H9 (cell line): ENCODE measurements around the gene TTC28. TPM values are rescaled to one million over a fixed set of nuclear protein-coding genes. Genes with fewer than 3 reads are reported as not detected.

Experiments used
- DNase-seq: peaks from one replicate; pipeline ENCODE4 v3.0.0-alpha.2; 2017
- H2AFZ ChIP-seq: one replicate; pipeline ENCODE4 v1.6.1; 2013; ENCODE audit warnings: mild to moderate bottlenecking, low read length, control low read depth, moderate library complexity
- H2AK5ac ChIP-seq: 2 replicates; pipeline ENCODE4 v1.6.1; 2013; ENCODE audit warnings: low read length, control low read depth, mixed read lengths; ENCODE audit not compliant: insufficient read length
- H2BK120ac ChIP-seq: one replicate; pipeline ENCODE4 v1.6.1; 2013; ENCODE audit warnings: low read depth, mild to moderate bottlenecking, low read length, control low read depth, inconsistent platforms; ENCODE audit not compliant: poor library complexity, severe bottlenecking
- H2BK12ac ChIP-seq: 2 replicates; pipeline ENCODE4 v1.6.1; 2013; ENCODE audit warnings: low read length, control low read depth, mixed read lengths, low read depth; ENCODE audit not compliant: insufficient read length
- H2BK15ac ChIP-seq: 2 replicates; pipeline ENCODE4 v1.6.1; 2013; ENCODE audit warnings: low read depth, low read length, control low read depth
- H2BK20ac ChIP-seq: one replicate; pipeline ENCODE4 v1.6.1; 2013; ENCODE audit warnings: low read depth, mild to moderate bottlenecking, low read length, control low read depth, inconsistent platforms; ENCODE audit not compliant: poor library complexity, severe bottlenecking
- H2BK5ac ChIP-seq: 2 replicates; pipeline ENCODE4 v1.6.1; 2013; ENCODE audit warnings: low read length, control low read depth, mixed read lengths; ENCODE audit not compliant: insufficient read length
- H3K14ac ChIP-seq: 2 replicates; pipeline ENCODE4 v1.6.1; 2013; ENCODE audit warnings: low read length, control low read depth; ENCODE audit not compliant: insufficient read depth
- H3K18ac ChIP-seq: 2 replicates; pipeline ENCODE4 v1.6.1; 2013; ENCODE audit warnings: low read depth, mild to moderate bottlenecking, mixed read lengths, low read length, control low read depth; ENCODE audit not compliant: insufficient read length
- H3K23ac ChIP-seq: 2 replicates; pipeline ENCODE4 v1.6.1; 2013; ENCODE audit warnings: low read length, control low read depth, mixed read lengths, low read depth; ENCODE audit not compliant: insufficient read length
- H3K23me2 ChIP-seq: 2 replicates; pipeline ENCODE4 v1.6.1; 2013; ENCODE audit warnings: low read depth, mild to moderate bottlenecking, mixed read lengths, low read length, control low read depth; ENCODE audit not compliant: insufficient read length, poor library complexity, severe bottlenecking
- H3K27ac ChIP-seq: 2 replicates; pipeline ENCODE4 v1.5.1; 2013; ENCODE audit warnings: low read length, control low read depth, mixed read lengths, low read depth; ENCODE audit not compliant: insufficient read length
- H3K27me3 ChIP-seq: 2 replicates; pipeline ENCODE4 v1.6.1; 2013; ENCODE audit warnings: low read length, control low read depth, inconsistent platforms; ENCODE audit not compliant: insufficient read depth
- H3K4ac ChIP-seq: 2 replicates; pipeline ENCODE4 v1.6.1; 2013; ENCODE audit warnings: low read depth, mild to moderate bottlenecking, control low read depth, inconsistent platforms, low read length, moderate library complexity
- H3K4me1 ChIP-seq: 2 replicates; pipeline ENCODE4 v1.6.1; 2013; ENCODE audit warnings: low read length, control low read depth, inconsistent platforms; ENCODE audit not compliant: insufficient read depth
- H3K4me2 ChIP-seq: 2 replicates; pipeline ENCODE4 v1.6.1; 2013; ENCODE audit warnings: low read length, control low read depth, mixed read lengths; ENCODE audit not compliant: insufficient read length, insufficient read depth
- H3K56ac ChIP-seq: 2 replicates; pipeline ENCODE4 v1.6.1; 2013; ENCODE audit warnings: low read depth, mild to moderate bottlenecking, mixed read lengths, low read length, control low read depth; ENCODE audit not compliant: insufficient read length
- H3K79me1 ChIP-seq: 2 replicates; pipeline ENCODE4 v1.6.1; 2013; ENCODE audit warnings: low read depth, mild to moderate bottlenecking, moderate library complexity, low read length, control low read depth, inconsistent platforms; ENCODE audit not compliant: insufficient read depth, poor library complexity, severe bottlenecking
- H3K79me2 ChIP-seq: 2 replicates; pipeline ENCODE4 v1.6.1; 2013; ENCODE audit warnings: low read length, control low read depth, inconsistent platforms; ENCODE audit not compliant: insufficient read depth
- H3K9ac ChIP-seq: 2 replicates; pipeline ENCODE4 v1.6.1; 2013; ENCODE audit warnings: low read length, control low read depth, mixed read lengths; ENCODE audit not compliant: insufficient read length; ENCODE audit errors: extremely low read depth
- H3K9me3 ChIP-seq: one replicate; pipeline ENCODE4 v1.6.1; 2013; ENCODE audit warnings: low read depth, low read length, inconsistent platforms; ENCODE audit not compliant: control insufficient read depth
- H3T11ph ChIP-seq: one replicate; pipeline ENCODE4 v1.6.1; 2013; ENCODE audit warnings: mild to moderate bottlenecking, low read length, control low read depth, inconsistent platforms
- H4K20me1 ChIP-seq: one replicate; pipeline ENCODE4 v1.6.1; 2013; ENCODE audit not compliant: control insufficient read depth, insufficient read length, insufficient read depth
- H4K5ac ChIP-seq: 2 replicates; pipeline ENCODE4 v1.6.1; 2013; ENCODE audit warnings: low read depth, mild to moderate bottlenecking, mixed read lengths, low read length, control low read depth; ENCODE audit not compliant: insufficient read length
- H4K8ac ChIP-seq: replicated peaks from 2 replicates; pipeline ENCODE4 v1.6.1; 2013; ENCODE audit warnings: low read length, control low read depth, mixed read lengths, low read depth; ENCODE audit not compliant: insufficient read length
- H4K91ac ChIP-seq: 2 replicates; pipeline ENCODE4 v1.6.1; 2013; ENCODE audit warnings: low read depth, mild to moderate bottlenecking, moderate library complexity, mixed read lengths, low read length, control low read depth; ENCODE audit not compliant: insufficient read length
- H3K27ac Mint-ChIP-seq, 3 experiments: 2 replicates in 2 of 3; 3 replicates in 1 of 3; pipeline ENCODE4 v1.8.0; 2020 to 2021; ENCODE audit warnings: mixed read lengths in 3 of 3, mild to moderate bottlenecking in 1 of 3, moderate library complexity in 1 of 3
- H3K27me3 Mint-ChIP-seq: 2 replicates; pipeline ENCODE4 v1.8.0; 2021; ENCODE audit warnings: low read depth, mild to moderate bottlenecking, moderate library complexity, mixed read lengths
- H3K36me3 Mint-ChIP-seq, 3 experiments: 2 replicates in 2 of 3; 3 replicates in 1 of 3; pipeline ENCODE4 v1.8.0; 2020 to 2021; ENCODE audit warnings: low read depth in 3 of 3, mixed read lengths in 3 of 3; ENCODE audit not compliant: insufficient read depth in 1 of 3
- H3K4me1 Mint-ChIP-seq, 2 experiments: 2 replicates each; pipeline ENCODE4 v1.8.0; 2020; ENCODE audit warnings: mixed read lengths in 2 of 2
- H3K4me3 Mint-ChIP-seq, 2 experiments: 2 replicates in 1 of 2; 3 replicates in 1 of 2; pipeline ENCODE4 v1.8.0; 2020 to 2021; ENCODE audit warnings: mild to moderate bottlenecking in 2 of 2, mixed read lengths in 2 of 2, moderate library complexity in 1 of 2
- H3K9me3 Mint-ChIP-seq, 2 experiments: 2 replicates in 1 of 2; 3 replicates in 1 of 2; pipeline ENCODE4 v1.8.0; 2020; ENCODE audit warnings: mild to moderate bottlenecking in 2 of 2, mixed read lengths in 2 of 2, moderate library complexity in 1 of 2
- CTCF ChIP-seq: fragments of 200-600 bp; sonication (generic); conservative IDR thresholded peaks from 3 replicates; pipeline ENCODE4 v1.8.0; 2021; ENCODE audit warnings: antibody characterized with exemption, mild to moderate bottlenecking
- WGBS: extraction: QIAGEN DNeasy Blood & Tissue Kit; methylation state at CpG from one replicate; pipeline ENCODE4 v1.1.7; 2013; ENCODE audit warnings: missing lambda C conversion rate, low lambda C conversion rate, mixed read lengths; ENCODE audit not compliant: insufficient read length; ENCODE audit errors: extremely low coverage; 5-methylcytosine and 5-hydroxymethylcytosine counted together
- total RNA-seq: library from RNA; stranded (reverse); gene quantifications from 2 replicates; pipeline ENCODE4 v1.2.1, GENCODE V29; 2021

TTC28 gene
- total RNA-seq, 1 experiment from 2014 or later = 13.6 TPM

GRCh38 chr22:28074526-28074925 is 605.1 kb downstream of the TTC28 start:
- Mint-ChIP-seq H3K36me3 (no peaks in the 10 kb centered on the region; a peak in 1 of 7 replicates), H3K27me3 (no peaks in the 10 kb centered on the region; the same call in 1 of the 2 replicates), H3K4me1 (peaks cover 0 to 3% of the 10 kb centered on the region in 2 experiments; a peak in 1 of 4 replicates), H3K9me3 (no peaks in the 10 kb centered on the region), H3K27ac (no peak overlapping the region), H3K4me3 (no peak overlapping the region)
- H3K9me3 ChIP-seq = no peaks in the 10 kb centered on the region
- no peaks in the 10 kb centered on the region for H4K20me1 ChIP-seq
- no peak overlapping the region for H2BK15ac ChIP-seq
- H3K18ac ChIP-seq = no peak overlapping the region
- TF ChIP-seq CTCF = no peak
- no peak overlapping the region for H3K27ac ChIP-seq
- H3K23me2 ChIP-seq = no peaks in the 10 kb centered on the region
- no peaks in the 10 kb centered on the region for H3K27me3 ChIP-seq
- no peak overlapping the region for H2AK5ac ChIP-seq
- H3K79me1 ChIP-seq = no peaks in the 10 kb centered on the region
- no peak overlapping the region for H2BK20ac ChIP-seq
- no peak overlapping the region for H3K4me2 ChIP-seq
- no peak overlapping the region for H2BK120ac ChIP-seq
- no peak overlapping the region for H4K5ac ChIP-seq
- no CpG with 5 or more reads among the region's 4 CpGs for WGBS
- no peak overlapping the region for H2BK12ac ChIP-seq
- H3K9ac ChIP-seq = no peak overlapping the region
- no peak overlapping the region for H4K8ac ChIP-seq
- H3K23ac ChIP-seq = no peak overlapping the region
- no peak overlapping the region for H3K14ac ChIP-seq
- H3K56ac ChIP-seq = no peak overlapping the region
- H4K91ac ChIP-seq = no peak overlapping the region
- no peak overlapping the region for H2AFZ ChIP-seq
- H3T11ph ChIP-seq = no peak overlapping the region
- no peak overlapping the region for H2BK5ac ChIP-seq
- no peak overlapping the region for H3K4ac ChIP-seq
- no peaks in the 10 kb centered on the region for H3K4me1 ChIP-seq
- no peaks in the 10 kb centered on the region for H3K79me2 ChIP-seq
- no peak for DNase-seq
